HG03469 (cell line): ENCODE data around the gene KRTAP5-11.
"Not testable (repeated sequence)": the region's sequence is repeated elsewhere in the genome, so short reads cannot be mapped to it uniquely, and the experiment has no call there.

Experiments used
- ATAC-seq: cut with Tn5 transposase; IDR thresholded peaks from one replicate; pipeline ENCODE4 v1.9.1; 2021; ENCODE audit warnings: mild to moderate bottlenecking, moderate library complexity, moderate number of reproducible peaks; ENCODE audit not compliant: unreplicated experiment

Gene KRTAP5-11

GRCh38 chr11:71581826-71582225 lies 849 bp downstream of the KRTAP5-11 start:
- ATAC-seq = no peak

GRCh38 chr11:71580057-71581003 lies 2.3 kb downstream of the KRTAP5-11 start:
- ATAC-seq = no peak

DNA sequence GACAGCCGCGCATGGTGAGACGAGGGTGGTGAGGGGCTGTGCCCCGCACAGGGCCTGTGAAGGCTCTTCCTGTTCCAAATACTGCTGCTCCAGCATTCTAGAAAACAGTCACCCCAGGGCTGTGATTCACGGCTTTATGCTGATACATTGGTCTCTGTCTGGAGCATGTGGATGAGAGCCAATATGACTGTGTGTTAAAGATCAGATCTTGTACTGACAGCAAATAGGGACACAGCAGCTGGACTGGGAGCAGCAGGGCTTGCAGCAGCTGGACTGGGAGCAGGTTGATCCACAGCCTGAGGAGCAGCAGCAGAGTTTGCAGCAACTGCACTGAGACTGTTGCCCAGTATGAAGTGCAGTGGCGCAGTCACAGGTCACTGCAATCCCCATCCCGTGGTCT lies 3.2 kb downstream of the KRTAP5-11 start:
- not testable (repeated sequence) for ATAC-seq

DNA sequence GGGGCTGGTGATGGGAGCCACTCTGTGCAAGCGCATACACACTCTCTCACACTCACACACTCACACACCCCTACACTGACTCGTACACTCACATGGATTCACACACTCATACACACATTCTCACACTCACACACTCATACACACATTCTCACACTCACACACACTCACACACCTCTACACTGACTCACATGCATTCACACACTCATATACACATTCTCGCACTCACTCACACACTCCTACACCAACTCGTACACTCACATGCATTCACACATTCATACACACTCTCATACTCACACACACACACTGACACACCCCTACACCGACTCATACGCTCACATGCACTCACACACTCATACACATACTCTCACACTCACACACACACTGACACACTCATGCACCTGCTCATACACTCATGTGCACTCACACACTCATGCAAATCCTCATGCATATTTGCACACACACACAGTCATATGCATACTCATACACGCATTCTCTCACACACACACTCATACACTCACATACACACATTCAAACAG lies 5.1 kb downstream of the KRTAP5-11 start:
- no peak for ATAC-seq

DNA sequence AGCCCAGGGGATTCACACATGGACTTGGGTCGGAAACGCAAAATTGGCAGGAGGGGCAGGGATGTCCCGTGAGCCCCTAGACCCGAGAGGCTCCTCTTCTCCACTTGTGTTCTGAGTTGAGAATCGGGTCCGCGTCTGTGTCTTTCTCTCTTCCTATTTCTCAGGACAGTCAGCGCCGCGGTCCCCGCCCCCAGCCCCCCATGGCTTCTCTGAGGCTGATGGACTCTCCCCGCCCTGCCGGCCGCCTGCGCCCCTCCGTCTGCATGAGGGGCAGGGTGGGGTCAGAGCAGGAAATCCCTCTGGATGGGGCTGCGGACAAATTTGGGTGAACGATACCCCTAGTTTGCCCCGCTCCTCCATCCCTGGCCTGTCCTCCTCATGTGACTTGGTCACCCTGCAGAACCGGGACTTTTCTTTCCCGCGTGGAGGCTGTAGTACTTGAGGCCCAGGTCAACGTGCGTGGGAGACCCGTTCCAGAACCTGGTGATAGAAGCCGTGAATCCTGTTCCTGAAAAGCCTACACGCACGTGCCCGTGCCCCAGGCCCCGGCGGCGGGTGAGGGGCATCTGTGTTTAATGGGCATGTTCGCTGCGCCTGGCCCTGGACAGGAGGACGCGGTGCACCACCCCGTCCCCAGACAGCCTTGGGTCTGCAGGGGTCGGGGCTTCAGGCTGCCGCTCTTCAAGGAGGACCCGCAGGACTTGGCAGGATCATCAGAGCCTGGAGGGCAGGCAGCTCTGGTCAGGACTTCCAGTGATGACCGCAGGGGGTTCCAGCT lies 5.8 kb downstream of the KRTAP5-11 start:
- ATAC-seq = not testable (repeated sequence)

DNA sequence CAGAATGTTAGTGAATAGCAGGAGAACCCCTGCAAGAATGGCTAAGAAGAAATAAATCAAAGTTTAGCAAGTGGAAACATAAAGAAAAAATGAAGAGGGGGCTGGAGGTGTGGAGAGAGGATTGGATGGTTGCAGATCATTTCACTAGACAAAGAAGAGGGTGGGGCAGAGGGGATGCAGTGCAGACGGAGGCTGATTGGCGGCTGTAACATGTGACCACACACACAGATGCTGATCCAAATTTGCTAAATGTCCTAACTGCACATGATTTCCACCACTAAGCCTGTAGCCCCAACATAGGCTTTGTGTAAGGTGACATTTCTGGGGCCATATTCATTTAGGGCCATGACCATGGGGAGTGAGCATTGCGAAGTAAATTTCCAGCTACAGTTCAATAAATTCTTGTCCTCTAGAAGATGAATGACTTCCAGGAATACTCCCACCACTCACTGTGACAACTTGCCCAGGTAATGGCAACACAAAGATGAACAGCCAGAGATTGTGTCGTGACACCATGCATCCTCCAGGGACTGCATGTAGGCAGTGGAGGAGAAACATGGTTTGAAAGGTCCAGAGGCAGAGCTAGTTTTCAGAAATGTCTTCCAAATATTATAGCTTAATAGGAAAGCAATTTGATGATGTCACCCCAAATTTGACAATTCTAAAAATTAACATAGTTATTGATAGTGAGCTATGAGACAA lies 6.8 kb downstream of the KRTAP5-11 start:
- ATAC-seq = no peak

DNA sequence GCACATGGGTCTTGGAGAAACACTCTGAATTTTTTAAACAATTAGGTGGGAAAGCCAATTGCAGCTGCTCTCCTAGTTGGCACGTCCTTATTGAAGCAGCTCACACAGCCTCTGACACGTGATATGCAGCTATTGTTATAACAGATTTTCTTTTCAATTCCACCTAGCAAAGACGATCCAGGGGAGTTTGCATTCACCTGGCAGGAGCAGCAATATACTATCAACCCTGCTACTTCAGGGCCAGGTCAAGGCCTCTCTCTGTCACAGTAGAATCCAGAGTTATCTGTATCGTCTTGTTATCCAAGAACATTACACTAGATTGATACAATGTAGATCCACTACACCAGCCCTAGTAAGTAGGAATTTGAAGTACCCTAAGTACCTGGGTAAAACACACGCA lies 8.3 kb downstream of the KRTAP5-11 start:
- no peak for ATAC-seq

- no peak for ATAC-seq
These were observed 9.9 kb downstream of the KRTAP5-11 start for GRCh38 chr11:71572811-71573210.

DNA sequence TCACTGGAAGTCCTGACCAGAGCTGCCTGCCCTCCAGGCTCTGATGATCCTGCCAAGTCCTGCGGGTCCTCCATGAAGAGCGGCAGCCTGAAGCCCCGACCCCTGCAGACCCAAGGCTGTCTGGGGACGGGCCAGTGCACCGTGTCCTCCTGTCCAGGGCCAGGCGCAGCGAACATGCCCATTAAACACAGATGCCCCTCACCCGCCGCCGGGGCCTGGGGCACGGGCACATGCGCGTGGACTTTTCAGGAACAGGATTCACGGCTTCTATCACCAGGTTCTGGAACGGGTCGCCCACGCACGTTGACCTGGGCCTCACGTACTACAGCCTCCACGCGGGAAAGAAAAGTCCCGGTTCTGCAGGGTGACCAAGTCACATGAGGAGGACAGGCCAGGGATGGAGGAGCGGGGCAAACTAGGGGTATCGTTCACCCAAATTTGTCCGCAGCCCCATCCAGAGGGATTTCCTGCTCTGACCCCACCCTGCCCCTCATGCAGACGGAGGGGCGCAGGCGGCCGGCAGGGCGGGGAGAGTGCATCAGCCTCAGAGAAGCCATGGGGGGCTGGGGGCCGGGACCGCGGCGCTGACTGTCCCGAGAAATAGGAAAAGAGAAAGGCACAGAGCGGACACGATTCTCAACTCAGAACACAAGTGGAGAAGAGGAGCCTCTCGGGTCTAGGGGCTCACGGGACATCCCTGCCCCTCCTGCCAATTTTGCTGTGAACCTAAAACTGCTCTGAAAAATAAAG lies 11.4 kb downstream of the KRTAP5-11 start:
- not testable (repeated sequence) for ATAC-seq

- no peak for ATAC-seq
These were observed 13.8 kb downstream of the KRTAP5-11 start for GRCh38 chr11:71568704-71569349.

GRCh38 chr11:71567633-71568032 lies 15.0 kb downstream of the KRTAP5-11 start:
- not testable (repeated sequence) for ATAC-seq

DNA sequence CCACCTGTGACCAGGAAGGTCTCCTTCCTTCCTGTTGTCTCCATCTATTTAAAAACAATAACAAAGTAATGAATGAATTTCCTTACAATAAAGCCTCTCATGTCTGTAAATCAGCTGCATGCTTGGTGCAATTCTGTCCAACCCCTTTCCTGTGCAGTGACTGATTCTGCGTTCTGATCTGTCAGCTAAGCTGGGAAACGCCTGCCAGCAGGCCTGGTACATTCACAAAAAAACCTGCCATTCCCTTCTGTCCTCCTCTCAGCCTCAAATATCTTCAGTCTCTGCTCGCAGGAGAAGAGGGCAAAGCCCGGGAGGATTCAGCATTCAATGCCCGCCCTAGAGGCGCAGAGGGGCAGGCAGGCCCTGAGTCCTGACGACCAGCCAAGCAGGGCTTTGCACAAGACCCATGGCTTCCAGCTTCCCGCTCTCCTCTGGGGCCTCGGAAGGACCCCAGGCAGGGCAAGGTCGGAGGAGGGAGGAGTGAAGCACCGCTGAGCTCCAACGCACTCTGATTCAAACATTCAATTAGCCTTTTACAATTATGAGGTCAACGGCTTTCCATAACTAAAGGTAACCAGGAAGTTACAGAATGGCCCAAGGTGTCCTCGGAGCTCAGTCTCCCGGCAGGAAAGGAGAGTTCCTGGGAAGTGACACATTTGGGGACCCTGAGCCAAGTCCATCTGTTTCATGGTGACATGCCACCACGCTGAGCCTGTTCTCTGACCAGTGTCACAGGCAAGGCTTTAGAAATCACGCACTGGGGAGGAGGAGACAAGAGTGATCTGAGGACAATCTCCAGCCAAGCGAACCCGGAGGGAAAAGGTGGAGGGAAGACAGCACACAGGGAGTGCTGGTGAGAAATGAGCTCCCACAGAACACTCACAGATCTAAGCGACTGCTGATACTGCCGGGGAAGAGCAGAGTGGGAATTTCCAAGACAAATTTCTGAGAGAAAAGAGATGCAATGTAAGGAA lies 15.8 kb downstream of the KRTAP5-11 start:
- ATAC-seq = not testable (repeated sequence)

- no peak for ATAC-seq
These were observed 16.5 kb downstream of the KRTAP5-11 start for GRCh38 chr11:71566081-71566620.

DNA sequence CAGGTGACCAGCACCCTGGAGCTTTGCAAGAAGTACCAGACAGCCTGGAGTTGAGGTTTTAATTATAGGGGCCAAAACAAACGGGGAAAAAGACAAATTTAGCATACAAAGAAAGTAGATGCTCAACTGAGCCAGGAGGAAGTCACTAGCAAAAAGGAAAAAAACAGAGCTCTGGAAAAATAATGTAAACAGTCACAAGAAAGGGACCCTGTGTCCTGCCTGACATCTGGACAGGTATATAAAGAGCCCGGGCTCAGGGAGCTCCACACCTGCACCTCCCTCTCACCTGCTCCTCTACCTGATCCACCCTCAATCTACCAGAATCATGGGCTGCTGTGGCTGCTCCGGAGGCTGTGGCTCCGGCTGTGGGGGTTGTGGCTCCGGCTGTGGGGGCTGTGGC lies 17.4 kb downstream of the KRTAP5-11 start, which contains the start of gene KRTAP5-10:
Gene KRTAP5-10, plus strand, starts transcription at position 301 of the 400 bp plus-strand sequence. Its CDS starts 25 bp downstream, at position 326.
- ATAC-seq = no peak

DNA sequence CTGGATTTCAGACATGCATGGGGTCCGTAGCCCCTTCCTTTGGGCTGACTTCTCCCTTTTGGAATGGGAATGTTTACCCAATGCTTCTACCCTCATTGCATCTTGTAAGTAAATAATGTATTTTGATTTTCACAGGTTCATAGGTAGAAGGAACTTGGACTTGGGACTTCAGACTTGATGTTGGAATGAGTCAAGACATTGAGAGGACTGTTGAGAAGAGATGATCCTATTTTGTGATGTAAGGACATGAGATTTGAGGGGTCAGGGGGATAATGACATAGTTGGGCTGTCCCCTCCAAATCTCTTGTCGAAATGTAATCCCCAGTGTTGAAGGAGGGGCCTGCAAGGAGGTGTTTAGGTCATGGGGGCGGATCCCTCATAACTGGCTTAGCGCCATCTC lies 18.2 kb downstream of the KRTAP5-11 start:
- no peak for ATAC-seq

GRCh38 chr11:71563406-71563805 lies 19.3 kb downstream of the KRTAP5-11 start:
- no peak for ATAC-seq

DNA sequence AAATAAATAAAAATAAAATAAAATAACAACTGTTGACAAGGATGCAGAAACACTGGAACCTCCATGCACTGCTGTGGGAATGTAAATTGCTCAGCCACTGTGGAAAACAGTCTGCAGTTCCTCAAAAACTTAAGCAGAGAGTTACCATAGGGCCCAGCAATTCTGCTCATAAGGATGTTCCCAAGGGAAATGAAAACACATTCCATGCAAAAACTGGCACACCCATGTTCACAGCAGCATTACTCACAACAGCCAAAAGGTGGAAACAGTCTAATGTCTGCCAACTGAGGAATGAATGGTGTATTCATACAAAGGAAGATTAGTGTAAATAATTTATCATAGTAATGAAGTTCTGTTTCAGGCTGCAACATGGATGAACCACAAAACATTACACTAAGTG lies 20.6 kb downstream of the KRTAP5-11 start:
- no peak for ATAC-seq

- ATAC-seq = no peak
These were observed 23.7 kb downstream of the KRTAP5-11 start for GRCh38 chr11:71558996-71559395.
